K562 (cell line): Measurements from ENCODE around the gene RELA. TPM values are rescaled to one million over a fixed set of nuclear protein-coding genes. Genes with fewer than 3 reads are reported as not detected.

Experiments
- CCNT2 ChIP-seq: IDR thresholded peaks from 2 replicates; pipeline ENCODE4 v1.6.1; 2011; ENCODE audit warnings: borderline replicate concordance, low read depth, mild to moderate bottlenecking, moderate library complexity, mixed read lengths, low read length; ENCODE audit not compliant: insufficient read length; ENCODE audit errors: extremely low read depth
- FOXP4 ChIP-seq: sonication (generic); formaldehyde crosslinking; IDR thresholded peaks from 2 replicates; pipeline ENCODE4 v1.8.0; 2022; ENCODE audit warnings: mild to moderate bottlenecking, missing genetic modification reagents, borderline replicate concordance
- KHSRP ChIP-seq: fragments of 450-650 bp; IDR thresholded peaks from 2 replicates; pipeline ENCODE4 v1.6.1; 2017
- NFRKB ChIP-seq: fragments of 450-650 bp; IDR thresholded peaks from 2 replicates; pipeline ENCODE4 v1.6.1; 2016; ENCODE audit warnings: low read depth
- ZBTB26 ChIP-seq: fragments of 450-650 bp; formaldehyde crosslinking; IDR thresholded peaks from 2 replicates; pipeline ENCODE4 v1.4.0; 2022; ENCODE audit warnings: missing genetic modification characterization
- ZBTB40 ChIP-seq, 2 experiments: fragments of 450-650 bp in 1 of 2; sonication (generic) in 1 of 2; formaldehyde crosslinking in 1 of 2; IDR thresholded peaks; 2 replicates each; pipeline versions ENCODE4 v1.7.1 to v1.9.0; 2016 to 2022; ENCODE audit warnings: inconsistent platforms in 1 of 2, mild to moderate bottlenecking in 1 of 2, missing genetic modification reagents in 1 of 2
- ZFPM2 ChIP-seq: fragments of 250-450 bp; sonication (Bioruptor Pico); IDR thresholded peaks from 2 replicates; pipeline ENCODE4 v1.5.1; 2022; ENCODE audit warnings: mild to moderate bottlenecking
- ZNF12 ChIP-seq: sonication (generic); formaldehyde crosslinking; IDR thresholded peaks from 2 replicates; pipeline ENCODE4 v1.4.0; 2020; ENCODE audit warnings: mild to moderate bottlenecking, missing genetic modification reagents
- ZNF277 ChIP-seq: fragments of 250-450 bp; sonication (Bioruptor Pico); IDR thresholded peaks from 2 replicates; pipeline ENCODE4 v1.8.0; 2022; ENCODE audit warnings: inconsistent platforms, mild to moderate bottlenecking, moderate library complexity, borderline replicate concordance
- polyA plus RNA-seq, 8 experiments: library from polyadenylated mRNA; depleted of rRNA in 4 of 8; stranded (reverse) in 5 of 8; unstranded in 3 of 8; fragments of >200 nt; fragmentation: Nextera tagmentation in 2 of 8; fragmentation: Illumina TruSeq in 1 of 8; extraction: Ambion mirVana in 2 of 8; extraction: Trizol in 1 of 8; gene quantifications; 2 replicates each; pipeline versions ENCODE4 v1.2.1 to v1.2.3, GENCODE V29; 2011 to 2014; ENCODE audit warnings: inconsistent platforms in 1 of 8, missing spikeins in 1 of 8
- total RNA-seq, 7 experiments: library from RNA; depleted of rRNA in 6 of 7; stranded (reverse); fragments of >200 nt in 6 of 7; fragmentation: Illumina TruSeq in 2 of 7; extraction: Trizol in 2 of 7; gene quantifications; 2 replicates each; pipeline versions ENCODE4 v1.2.1 to v1.2.3, GENCODE V29; 2011 to 2021; ENCODE audit warnings: low replicate concordance in 1 of 7

Gene RELA
- total and polyA plus RNA-seq, 9 of the 15 experiments (the other 6 are each of a cell fraction or from before 2014, with no cell fraction given): 6.0 to 67.4 (median 20.6) TPM

GRCh38 chr11:65660038-65660437 lies 2.7 kb downstream of the RELA start (continued):
- TF ChIP-seq ZBTB40 (IDR thresholded peaks at IDR 0.05) (no peak), ZBTB40 (CRISPR knock-in tag; IDR thresholded peaks at IDR 0.05) (no peak), FOXP4 (CRISPR knock-in tag) (no peak), CCNT2 (no peak), ZFPM2 (CRISPR knock-in tag) (no peak), ZNF12 (no peak), KHSRP (no peak), ZBTB26 (CRISPR knock-in tag) (no peak), ZNF277 (no peak), NFRKB (no peak)
